K562 (cell line): ENCODE measurements around the gene ADPRH. TPM values are rescaled to one million over a fixed set of nuclear protein-coding genes. Genes with fewer than 3 reads are reported as not detected.

Experiments used
- ATAC-seq: fragments of 200-7000 bp; cut with Tn5 transposase; 3 replicates; pipeline ENCODE4 v1.9.1; 2020; ENCODE audit warnings: moderate library complexity
- BruUV-seq: library from RNA; stranded (reverse); fragments of 400-500 nt; replicated peaks from 2 replicates; lab custom pipeline; 2021; lab: Mats Ljungman, UMichigan
- CTCF ChIA-PET: fragments of 300-600 bp; formaldehyde crosslinking; extraction: SDS; loops from one replicate; lab custom pipeline; 2021; ENCODE audit warnings: low intra/inter-chr PET ratio; lab: Yijun Ruan, JAX
- POLR2A ChIA-PET: fragments of 300-600, 350-650 bp; sonication (Branson Sonifier 250); formaldehyde crosslinking; extraction: SDS; loops from one replicate; lab custom pipeline; 2021; ENCODE audit warnings: antibody characterized with exemption, inconsistent platforms; lab: Yijun Ruan, JAX
- DNase-seq, 4 experiments: peaks; one replicate each; pipeline versions ENCODE4 v3.0.0 to v3.0.0-alpha.2; 2011 to 2018; ENCODE audit warnings: low spot score in 3 of 4, mixed read lengths in 3 of 4; ENCODE audit errors: extremely low read depth in 1 of 4
- FAIRE-seq: peaks from 2 replicates; lab custom pipeline; 2011; peaks lifted over from hg19 to GRCh38; lab: Jason Lieb, UNC
- H2AFZ ChIP-seq: 2 replicates; pipeline ENCODE4 v1.6.0; 2011; ENCODE audit warnings: low read depth, low read length, control low read depth, inconsistent platforms
- H3K27ac ChIP-seq: fragments of 200-600 bp; 3 replicates; pipeline ENCODE4 v1.8.0; 2011; ENCODE audit warnings: low read depth, mild to moderate bottlenecking, control low read depth, inconsistent platforms, low read length, moderate library complexity, mixed read lengths; ENCODE audit errors: extremely low read depth
- H3K27me3 ChIP-seq, 2 experiments: fragments of 300-600 bp in 1 of 2; 2 replicates in 1 of 2; 3 replicates in 1 of 2; pipeline versions ENCODE4 v1.6.0 to v1.8.0; 2011; ENCODE audit warnings: inconsistent platforms in 2 of 2, low read length in 2 of 2, mild to moderate bottlenecking in 1 of 2, mixed read lengths in 1 of 2, moderate library complexity in 1 of 2; ENCODE audit not compliant: control insufficient read depth in 2 of 2, insufficient read depth in 2 of 2
- H3K36me3 ChIP-seq: fragments of 300-600 bp; 3 replicates; pipeline ENCODE4 v1.8.0; 2011; ENCODE audit warnings: mild to moderate bottlenecking, low read length, inconsistent platforms; ENCODE audit not compliant: control insufficient read depth, insufficient read depth
- H3K4me1 ChIP-seq, 2 experiments: fragments of 200-600 bp in 1 of 2; replicated peaks in 1 of 2; 2 replicates in 1 of 2; 3 replicates in 1 of 2; pipeline versions ENCODE4 v1.5.1 to v1.8.0; 2011; ENCODE audit warnings: inconsistent platforms in 2 of 2, low read length in 2 of 2, mild to moderate bottlenecking in 1 of 2, mixed read lengths in 1 of 2, moderate library complexity in 1 of 2; ENCODE audit not compliant: control insufficient read depth in 2 of 2, insufficient read depth in 2 of 2
- H3K4me2 ChIP-seq: 2 replicates; pipeline ENCODE4 v1.6.1; 2011; ENCODE audit warnings: low read length, control low read depth, inconsistent platforms, mixed read lengths; ENCODE audit not compliant: insufficient read depth
- H3K4me3 ChIP-seq: fragments of 200-600 bp; sonication (generic), shearing (Covaris generic); 2 replicates; pipeline ENCODE4 v1.5.1; 2016; ENCODE audit warnings: control low read depth, inconsistent platforms
- H3K79me2 ChIP-seq: fragments of 200-600 bp; 3 replicates; pipeline ENCODE4 v1.8.0; 2011; ENCODE audit warnings: low read length, inconsistent platforms; ENCODE audit not compliant: control insufficient read depth, insufficient read depth
- H3K9ac ChIP-seq, 2 experiments: 2 replicates each; pipeline versions ENCODE4 v1.6.0 to v1.6.1; 2011; ENCODE audit warnings: low read depth in 2 of 2, low read length in 2 of 2, control low read depth in 1 of 2, inconsistent platforms in 1 of 2, mild to moderate bottlenecking in 1 of 2, mixed read lengths in 1 of 2; ENCODE audit not compliant: insufficient read depth in 1 of 2
- H3K9me1 ChIP-seq: one replicate; pipeline ENCODE4 v1.6.0; 2011; ENCODE audit warnings: inconsistent platforms, mild to moderate bottlenecking, low read length, moderate library complexity; ENCODE audit not compliant: control insufficient read depth, insufficient read depth
- H3K9me3 ChIP-seq: replicated peaks from 2 replicates; pipeline ENCODE4 v1.5.1; 2011; ENCODE audit warnings: low read depth, low read length, inconsistent platforms; ENCODE audit not compliant: control insufficient read depth, insufficient read depth
- H4K20me1 ChIP-seq: replicated peaks from 2 replicates; pipeline ENCODE4 v1.6.1; 2011; ENCODE audit warnings: low read length, inconsistent platforms, mixed read lengths; ENCODE audit not compliant: control insufficient read depth, insufficient read depth
- CBX1 ChIP-seq: sonication (generic); IDR thresholded peaks from 2 replicates; pipeline ENCODE4 v1.6.1; 2016; ENCODE audit warnings: antibody characterized with exemption, low read depth, mild to moderate bottlenecking
- PCBP2 ChIP-seq: fragments of 200-400 bp; formaldehyde crosslinking; IDR thresholded peaks from 2 replicates; pipeline ENCODE4 v1.6.1; 2018; ENCODE audit warnings: low read length, low read depth, mild to moderate bottlenecking, moderate library complexity; ENCODE audit not compliant: poor library complexity, severe bottlenecking
- POLR2B ChIP-seq: fragments of 450-650 bp; IDR thresholded peaks from 2 replicates; pipeline ENCODE4 v1.6.1; 2018; ENCODE audit warnings: low read depth; ENCODE audit not compliant: partially characterized antibody
- PRMT5 ChIP-seq: sonication (generic); formaldehyde crosslinking; IDR thresholded peaks from 2 replicates; pipeline ENCODE4 v1.5.0; 2020; ENCODE audit warnings: missing genetic modification reagents
- STAG1 ChIP-seq: sonication (generic); formaldehyde crosslinking; IDR thresholded peaks from 2 replicates; pipeline ENCODE4 v1.5.0; 2020; ENCODE audit warnings: missing genetic modification reagents, borderline replicate concordance
- XRCC5 ChIP-seq: fragments of 200-400 bp; formaldehyde crosslinking; IDR thresholded peaks from 2 replicates; pipeline ENCODE4 v1.6.1; 2017; ENCODE audit warnings: low read depth, mild to moderate bottlenecking, low read length
- WGBS: fragments of 100-300 bp; shearing (Covaris generic); methylation state at CpG from one replicate; pipeline ENCODE4 v1.1.6; 2016; ENCODE audit warnings: low coverage, mixed read lengths; ENCODE audit not compliant: insufficient coverage; ENCODE audit errors: missing lambda C conversion rate; 5-methylcytosine and 5-hydroxymethylcytosine counted together
- in situ Hi-C: fragments of 300-500 bp; cut with MboI; formaldehyde crosslinking; loops from 4 replicates; pipeline ENCODE4 v1.15.0; 2018; ENCODE audit warnings: inconsistent platforms, mixed read lengths
- intact Hi-C: fragments of 100-400 bp; cut with micrococcal nuclease; formaldehyde crosslinking; loops from 2 replicates; pipeline ENCODE4 v1.14.2; 2022
- polyA plus RNA-seq, 8 experiments: library from polyadenylated mRNA; depleted of rRNA in 4 of 8; stranded (reverse) in 5 of 8; unstranded in 3 of 8; fragments of >200 nt; fragmentation: Nextera tagmentation in 2 of 8; fragmentation: Illumina TruSeq in 1 of 8; extraction: Ambion mirVana in 2 of 8; extraction: Trizol in 1 of 8; gene quantifications; 2 replicates each; pipeline versions ENCODE4 v1.2.1 to v1.2.3, GENCODE V29; 2011 to 2014; ENCODE audit warnings: inconsistent platforms in 1 of 8, missing spikeins in 1 of 8
- total RNA-seq, 7 experiments: library from RNA; depleted of rRNA in 6 of 7; stranded (reverse); fragments of >200 nt in 6 of 7; fragmentation: Illumina TruSeq in 2 of 7; extraction: Trizol in 2 of 7; gene quantifications; 2 replicates each; pipeline versions ENCODE4 v1.2.1 to v1.2.3, GENCODE V29; 2011 to 2021; ENCODE audit warnings: low replicate concordance in 1 of 7
- TF ChIP-seq, protein P1 (sequence below): sonication (generic); formaldehyde crosslinking; IDR thresholded peaks from 2 replicates; pipeline ENCODE4 v1.8.0; 2022; ENCODE audit warnings: missing genetic modification reagents, mild to moderate bottlenecking, borderline replicate concordance
- TF ChIP-seq, protein P2 (sequence below): sonication (generic); formaldehyde crosslinking; IDR thresholded peaks from 2 replicates; pipeline ENCODE4 v1.8.1; 2023; ENCODE audit warnings: mild to moderate bottlenecking, missing genetic modification reagents

ADPRH gene
- total and polyA plus RNA-seq, 9 of the 15 experiments (the other 6 are each of a cell fraction or from before 2014, with no cell fraction given), result 0.01 to 1.4 (median 0.65) TPM

DNA sequence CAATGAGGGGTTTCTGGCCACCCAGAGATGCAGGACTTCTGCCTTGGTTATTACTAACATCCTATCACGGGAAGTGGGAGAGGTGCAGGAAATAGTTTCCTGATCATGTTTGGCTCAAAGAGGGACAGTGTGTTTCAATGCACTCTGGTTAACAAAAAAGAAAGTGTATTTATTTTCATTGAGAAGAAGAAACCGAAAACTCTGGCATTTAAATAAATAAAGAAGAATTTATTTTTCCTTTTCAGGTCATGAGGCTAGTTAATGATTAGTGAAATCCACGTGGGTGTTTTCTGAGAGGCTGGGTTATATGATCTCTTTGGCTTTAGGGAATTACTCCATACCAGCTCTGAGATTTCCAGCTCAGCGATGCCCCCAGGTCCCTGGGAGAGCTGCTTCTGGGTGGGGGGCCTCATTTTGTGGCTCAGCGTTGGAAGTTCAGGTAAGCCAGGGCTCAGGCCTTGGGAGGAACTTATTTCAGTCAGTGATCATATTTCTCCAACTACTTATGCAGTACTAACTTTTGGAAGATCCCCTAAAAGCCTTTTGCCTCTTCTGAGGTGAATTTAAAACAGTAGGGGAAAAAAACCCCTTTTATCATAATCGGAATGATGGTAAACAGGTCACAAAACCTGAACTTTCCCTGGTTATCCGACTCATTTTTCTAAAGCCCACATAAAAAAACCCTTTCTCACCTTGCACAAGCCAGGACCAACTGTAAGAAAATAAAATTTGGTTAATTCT, 18.4 kb downstream of the ADPRH start, which contains the start of gene PLA1A (continued):
- TF ChIP-seq PRMT5 (CRISPR knock-in tag), result no peak

DNA sequence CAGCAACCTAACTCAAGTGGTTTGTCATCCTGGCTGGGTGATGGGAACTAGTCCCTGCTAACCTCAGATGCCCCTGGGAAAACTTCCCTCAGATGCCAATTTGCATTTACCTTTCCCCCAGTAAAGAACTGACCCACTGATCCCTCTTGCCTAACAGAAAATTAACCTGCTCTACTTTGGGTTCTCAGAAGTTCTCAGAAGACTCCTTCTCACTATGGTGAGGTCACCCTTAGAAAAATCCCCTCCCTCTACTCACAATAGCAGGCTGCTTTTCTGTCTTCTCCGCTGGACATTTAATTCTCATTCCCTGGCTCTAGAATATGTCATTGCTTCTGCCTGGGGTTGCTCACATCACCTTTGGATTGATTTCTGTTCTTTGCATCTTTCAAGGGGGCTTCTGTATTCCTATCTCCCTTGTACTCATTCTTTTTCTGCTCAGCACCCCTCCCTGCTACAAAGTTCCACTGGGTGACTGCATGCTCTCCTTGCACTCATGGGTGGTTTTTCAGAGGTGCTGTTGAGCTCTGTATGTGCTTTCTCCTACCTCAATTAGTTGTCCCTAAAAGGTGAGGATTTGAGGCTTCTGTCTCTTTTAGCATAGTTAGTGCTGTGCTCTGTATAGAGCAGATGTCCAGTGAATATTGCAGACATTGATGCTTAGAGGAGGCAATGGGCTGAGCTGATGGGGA, 19.3 kb downstream of the ADPRH start:
- Histone ChIP-seq H2AFZ (no peak overlapping the region), H4K20me1 (no peaks in the 10 kb centered on the region), H3K4me1 (peaks cover 4 to 5% of the 10 kb centered on the region in 2 experiments), H3K9me1 (no peaks in the 10 kb centered on the region), H3K36me3 (no peaks in the 10 kb centered on the region), H3K27me3 (no peaks in the 10 kb centered on the region), H3K27ac (no peak overlapping the region), H3K9me3 (no peaks in the 10 kb centered on the region), H3K79me2 (no peaks in the 10 kb centered on the region), H3K4me2 (no peak overlapping the region), H3K9ac (no peak overlapping the region), H3K4me3 (no peak overlapping the region)
- ChIA-PET POLR2A (interaction anchor here (0.6 kb wide), 1 partner anchor 41 kb away, joined by 3 read pairs; no protein-coding TSS in a partner anchor), CTCF (no interaction called here)
- TF ChIP-seq CBX1 (no peak), PRMT5 (CRISPR knock-in tag) (no peak), STAG1 (no peak), PCBP2 (no peak), XRCC5 (no peak), POLR2B (no peak)
- TF ChIP-seq, protein P1, sequence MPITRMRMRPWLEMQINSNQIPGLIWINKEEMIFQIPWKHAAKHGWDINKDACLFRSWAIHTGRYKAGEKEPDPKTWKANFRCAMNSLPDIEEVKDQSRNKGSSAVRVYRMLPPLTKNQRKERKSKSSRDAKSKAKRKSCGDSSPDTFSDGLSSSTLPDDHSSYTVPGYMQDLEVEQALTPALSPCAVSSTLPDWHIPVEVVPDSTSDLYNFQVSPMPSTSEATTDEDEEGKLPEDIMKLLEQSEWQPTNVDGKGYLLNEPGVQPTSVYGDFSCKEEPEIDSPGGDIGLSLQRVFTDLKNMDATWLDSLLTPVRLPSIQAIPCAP (CRISPR knock-in tag), result no peak
- TF ChIP-seq, protein P2, sequence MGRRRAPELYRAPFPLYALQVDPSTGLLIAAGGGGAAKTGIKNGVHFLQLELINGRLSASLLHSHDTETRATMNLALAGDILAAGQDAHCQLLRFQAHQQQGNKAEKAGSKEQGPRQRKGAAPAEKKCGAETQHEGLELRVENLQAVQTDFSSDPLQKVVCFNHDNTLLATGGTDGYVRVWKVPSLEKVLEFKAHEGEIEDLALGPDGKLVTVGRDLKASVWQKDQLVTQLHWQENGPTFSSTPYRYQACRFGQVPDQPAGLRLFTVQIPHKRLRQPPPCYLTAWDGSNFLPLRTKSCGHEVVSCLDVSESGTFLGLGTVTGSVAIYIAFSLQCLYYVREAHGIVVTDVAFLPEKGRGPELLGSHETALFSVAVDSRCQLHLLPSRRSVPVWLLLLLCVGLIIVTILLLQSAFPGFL (CRISPR knock-in tag), result no peak
- in situ Hi-C loops (no loop called here), intact Hi-C loops (no loop called here)
- no TSS peak for BruUV-seq
- 90% methylated on average over 1 of the region's 1 CpG for WGBS
- FAIRE-seq (no peak), ATAC-seq (no peak), DNase-seq (no peak)
